Breast epithelium (tissue), 4 donors: ENCODE measurements around the gene ZNF92. TPM values are rescaled to one million over a fixed set of nuclear protein-coding genes. Genes with fewer than 3 reads are reported as not detected.

Experiments used
- DNase-seq, 2 donors: peaks; one replicate each; pipeline ENCODE4 v3.0.0-alpha.2; 2019; ENCODE audit warnings: low spot score in 2 of 2
- H3K27ac ChIP-seq, 2 donors: fragments of 200-600 bp; sonication (generic) in 1 of 2; one replicate each; pipeline ENCODE4 v1.5.1; 2016 to 2019; ENCODE audit warnings: mild to moderate bottlenecking in 1 of 2
- H3K27me3 ChIP-seq, 2 donors: fragments of 200-600 bp; sonication (generic) in 1 of 2; one replicate each; pipeline versions ENCODE4 v1.5.1 to v1.6.0; 2017 to 2019; ENCODE audit warnings: control low read depth in 1 of 2, mild to moderate bottlenecking in 1 of 2
- H3K36me3 ChIP-seq: fragments of 200-600 bp; one replicate; pipeline ENCODE4 v1.5.1; 2019
- H3K4me1 ChIP-seq, 2 donors: fragments of 200-600 bp; sonication (generic); one replicate each; pipeline ENCODE4 v1.5.1; 2016 to 2019; ENCODE audit warnings: control low read depth in 1 of 2
- H3K4me3 ChIP-seq, 3 donors: fragments of 200-600 bp; sonication (generic); 1 replicate in 2 of 3; 2 replicates in 1 of 3; pipeline ENCODE4 v1.5.1; 2016 to 2019; ENCODE audit warnings: mild to moderate bottlenecking in 3 of 3, moderate library complexity in 2 of 3
- H3K9me3 ChIP-seq, 2 donors: fragments of 200-600 bp; sonication (generic) in 1 of 2; one replicate each; pipeline ENCODE4 v1.5.1; 2016 to 2019; ENCODE audit warnings: control low read depth in 1 of 2
- POLR2A ChIP-seq: fragments of 450-650 bp; IDR thresholded peaks from one replicate; pipeline ENCODE4 v1.6.1; 2016; ENCODE audit warnings: antibody characterized with exemption, mild to moderate bottlenecking, moderate library complexity
- POLR2AphosphoS5 ChIP-seq, 3 donors: sonication (generic); formaldehyde crosslinking; IDR thresholded peaks; one replicate each; pipeline ENCODE4 v1.6.1; 2017; ENCODE audit warnings: antibody characterized with exemption in 3 of 3
- intact Hi-C: fragments of 100-400 bp; cut with DNase I; formaldehyde crosslinking; loops from one replicate; pipeline ENCODE4 v1.15.1; 2023; ENCODE audit warnings: low total_unique reads
- total RNA-seq, 3 donors: library from RNA; depleted of rRNA; stranded (reverse); fragments of >200 nt; gene quantifications; one replicate each; pipeline ENCODE4 v1.1.0, GENCODE V29; 2016
- TF ChIP-seq, protein P1 (sequence below), 3 donors: fragments of 450-650 bp; IDR thresholded peaks; one replicate each; pipeline ENCODE4 v1.5.1; 2016 to 2017; ENCODE audit warnings: antibody characterized with exemption in 3 of 3, mild to moderate bottlenecking in 3 of 3, moderate library complexity in 3 of 3

Gene ZNF92
- total RNA-seq, result 10 to 100 TPM in 2 of 3 donors, 1 to 10 TPM in 1; 7.7 to 38.8 (median 28.5) TPM

GRCh38 chr7:65373608-65374351 is at the start of gene ZNF92:
Gene ZNF92, plus strand, starts transcription at chr7:65373855. Its CDS starts 143 bp downstream, at chr7:65373998.
- H3K4me1 ChIP-seq, result no peaks in the 10 kb centered on the region
- peak within 1 kb of the TSS; percentile 74 to 88 (median 88) for H3K4me3 ChIP-seq
- intact Hi-C loops, result no loop called here
- H3K27me3 ChIP-seq, result no peaks in the 10 kb centered on the region
- peak; percentile 96 to 98 for DNase-seq
- H3K27ac ChIP-seq, result peak within 1 kb of the TSS; percentile 88
- H3K9me3 ChIP-seq, result no peaks in the 10 kb centered on the region
- H3K36me3 ChIP-seq, result no peaks in the 10 kb centered on the region
- TF ChIP-seq, protein P1, sequence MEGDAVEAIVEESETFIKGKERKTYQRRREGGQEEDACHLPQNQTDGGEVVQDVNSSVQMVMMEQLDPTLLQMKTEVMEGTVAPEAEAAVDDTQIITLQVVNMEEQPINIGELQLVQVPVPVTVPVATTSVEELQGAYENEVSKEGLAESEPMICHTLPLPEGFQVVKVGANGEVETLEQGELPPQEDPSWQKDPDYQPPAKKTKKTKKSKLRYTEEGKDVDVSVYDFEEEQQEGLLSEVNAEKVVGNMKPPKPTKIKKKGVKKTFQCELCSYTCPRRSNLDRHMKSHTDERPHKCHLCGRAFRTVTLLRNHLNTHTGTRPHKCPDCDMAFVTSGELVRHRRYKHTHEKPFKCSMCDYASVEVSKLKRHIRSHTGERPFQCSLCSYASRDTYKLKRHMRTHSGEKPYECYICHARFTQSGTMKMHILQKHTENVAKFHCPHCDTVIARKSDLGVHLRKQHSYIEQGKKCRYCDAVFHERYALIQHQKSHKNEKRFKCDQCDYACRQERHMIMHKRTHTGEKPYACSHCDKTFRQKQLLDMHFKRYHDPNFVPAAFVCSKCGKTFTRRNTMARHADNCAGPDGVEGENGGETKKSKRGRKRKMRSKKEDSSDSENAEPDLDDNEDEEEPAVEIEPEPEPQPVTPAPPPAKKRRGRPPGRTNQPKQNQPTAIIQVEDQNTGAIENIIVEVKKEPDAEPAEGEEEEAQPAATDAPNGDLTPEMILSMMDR (IDR thresholded peaks at IDR 0.05), result peak in 1 of 3 donors; percentile 22
- TF ChIP-seq POLR2AphosphoS5 (IDR thresholded peaks at IDR 0.05) (peak; percentile 83 to 88 (median 85)), POLR2A (peak; percentile 83)

GRCh38 chr7:65325793-65326432 is 47.7 kb upstream of the ZNF92 start:
- no peaks in the 10 kb centered on the region for H3K36me3 ChIP-seq
- no peaks in the 10 kb centered on the region for H3K27me3 ChIP-seq
- H3K4me1 ChIP-seq, result no peaks in the 10 kb centered on the region
- no peak overlapping the region for H3K4me3 ChIP-seq
- intact Hi-C loops, result no loop called here
- no peak for DNase-seq
- no peak for TF ChIP-seq POLR2A
- TF ChIP-seq, protein P1 (IDR thresholded peaks at IDR 0.05), result no peak
- no peak for TF ChIP-seq POLR2AphosphoS5 (IDR thresholded peaks at IDR 0.05)
- no peaks in the 10 kb centered on the region for H3K9me3 ChIP-seq
- no peak overlapping the region for H3K27ac ChIP-seq

GRCh38 chr7:65338346-65338745 is 35.3 kb upstream of the ZNF92 start:
- DNase-seq, result no peak
- TF ChIP-seq POLR2AphosphoS5 (IDR thresholded peaks at IDR 0.05) (no peak), POLR2A (no peak)
- TF ChIP-seq, protein P1 (IDR thresholded peaks at IDR 0.05), result no peak
- intact Hi-C loops, result no loop called here
- no peaks in the 10 kb centered on the region for H3K4me1 ChIP-seq
- H3K4me3 ChIP-seq, result no peak overlapping the region
- H3K36me3 ChIP-seq, result no peaks in the 10 kb centered on the region
- H3K9me3 ChIP-seq, result no peaks in the 10 kb centered on the region
- no peaks in the 10 kb centered on the region for H3K27me3 ChIP-seq
- H3K27ac ChIP-seq, result no peak overlapping the region

DNA sequence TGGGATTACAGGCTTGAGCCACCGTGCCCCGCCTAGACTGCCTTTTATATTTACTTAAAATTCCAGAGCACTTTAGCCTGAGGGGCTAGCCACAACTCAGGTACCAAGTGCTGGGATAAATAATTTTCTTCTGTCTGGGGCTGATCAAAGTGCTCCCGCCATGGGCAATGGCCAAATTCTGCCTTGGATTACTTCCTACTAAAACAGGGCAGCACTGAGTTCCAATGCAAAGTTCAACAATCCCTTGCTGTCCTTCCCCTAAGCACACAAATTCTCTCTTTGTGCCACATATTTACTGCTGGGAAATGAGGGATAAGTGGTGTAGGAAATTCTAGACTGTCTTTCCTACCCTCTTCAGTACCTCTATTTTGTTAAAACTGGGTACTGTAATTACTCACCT is 34.4 kb upstream of the ZNF92 start:
- intact Hi-C loops, result no loop called here
- no peaks in the 10 kb centered on the region for H3K36me3 ChIP-seq
- H3K27me3 ChIP-seq, result no peaks in the 10 kb centered on the region
- H3K27ac ChIP-seq, result no peak overlapping the region
- H3K9me3 ChIP-seq, result no peaks in the 10 kb centered on the region
- H3K4me1 ChIP-seq, result no peaks in the 10 kb centered on the region
- H3K4me3 ChIP-seq, result no peak overlapping the region
- DNase-seq, result no peak
- no peak for TF ChIP-seq POLR2AphosphoS5 (IDR thresholded peaks at IDR 0.05)
- TF ChIP-seq, protein P1 (IDR thresholded peaks at IDR 0.05), result no peak
- TF ChIP-seq POLR2A, result no peak
